ENCODE data around the gene PSMC5. TPM values are rescaled to one million over a fixed set of nuclear protein-coding genes. Genes with fewer than 3 reads are reported as not detected.

Gene PSMC5
- total and polyA plus RNA-seq, 2 experiments from 2014 or later: 93.1 to 199 TPM

DNA sequence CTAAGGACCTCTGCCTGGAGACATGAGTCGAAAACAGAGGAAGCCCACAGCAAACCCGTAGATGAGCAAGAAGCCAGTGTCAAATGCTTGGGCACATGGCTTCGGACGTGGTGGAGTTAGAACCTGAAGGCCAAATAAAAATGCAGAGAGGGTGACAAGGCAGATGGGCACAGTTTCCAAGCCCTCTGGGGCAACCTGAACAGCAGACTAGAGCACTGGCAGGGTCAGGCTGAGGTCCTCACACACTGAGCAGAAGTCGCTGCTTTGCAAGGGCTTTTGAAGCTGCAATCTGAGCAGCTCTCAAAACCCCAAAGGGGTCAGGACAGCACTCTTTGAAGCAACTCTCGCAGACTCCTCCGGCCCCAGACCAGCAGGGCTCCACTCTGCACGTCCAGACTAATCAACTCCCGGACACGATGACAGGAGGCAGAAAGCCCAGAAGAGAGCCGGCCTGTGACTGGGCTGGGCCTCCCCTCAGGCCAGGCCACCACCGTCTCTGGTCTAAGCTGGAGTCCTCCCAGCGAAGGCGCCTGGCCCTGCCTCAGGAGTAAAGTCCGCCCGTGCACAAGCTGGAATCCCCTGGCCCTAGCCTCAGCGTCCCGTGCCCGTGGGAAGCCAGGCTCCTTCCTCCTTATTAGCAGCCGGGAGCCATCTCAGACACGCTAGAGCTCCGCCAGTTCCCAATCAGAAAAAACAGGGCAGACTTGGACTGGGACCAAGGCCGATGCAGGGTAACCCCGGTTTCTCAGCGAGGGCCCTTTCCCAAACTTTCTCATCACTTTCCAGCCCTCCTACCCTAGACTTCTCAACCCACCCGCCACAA is 14.3 kb downstream of the PSMC5 start:
- H3K36me3 ChIP-seq (ENCODE audit: insufficient read depth): no peaks in the 10 kb centered on the region
- Mint-ChIP-seq H3K27me3 (ENCODE audit: insufficient read depth, low read depth, poor library complexity) (peaks cover 17% of the 10 kb centered on the region), H3K4me1 (peaks cover 39% of the 10 kb centered on the region), H3K36me3 (ENCODE audit: low read depth) (peaks cover 7% of the 10 kb centered on the region; the same call in 2 of the 3 replicates), H3K27ac (peak overlapping the region; percentile 93), H3K9me3 (no peaks in the 10 kb centered on the region), H3K4me3 (peak overlapping the region; percentile 97)
- ATAC-seq (peak; percentile 4), DNase-seq (ENCODE audit: low spot score) (peak; percentile 39)
- peak overlapping the region; percentile 94 for H3K4me3 ChIP-seq
- H3K4me2 ChIP-seq: peak overlapping the region; percentile 97
- TF ChIP-seq EZH2 (IDR thresholded peaks at IDR 0.05; ENCODE audit: low read depth, unreplicated experiment) (no peak), STAT1 (IDR thresholded peaks at IDR 0.05; ENCODE audit: unreplicated experiment) (no peak), EZH2phosphoT487 (IDR thresholded peaks at IDR 0.05; ENCODE audit: unreplicated experiment) (no peak), CREB1 (CRISPR knock-in tag; IDR thresholded peaks at IDR 0.05; ENCODE audit: low read depth) (no peak)
- 0 out of 2 replicates have a peak, but pooled peaks cover 8% of the 10 kb centered on the region for H3F3A ChIP-seq (replicated peaks; ENCODE audit: low read depth)
- 0 out of 2 replicates have a peak overlapping the region, but pooled peaks have one; percentile 66 for H3K27ac ChIP-seq (ENCODE audit: low read depth)
- H2AFZ ChIP-seq: peak overlapping the region; percentile 80; the same call in 1 of the 2 replicates
- H3K4me1 ChIP-seq (ENCODE audit: insufficient read depth): peaks cover 28% of the 10 kb centered on the region
- no peaks in the 10 kb centered on the region for H3K9me2 ChIP-seq (ENCODE audit: insufficient read depth)
- peaks cover 19% of the 10 kb centered on the region for H3K27me3 ChIP-seq (ENCODE audit: insufficient read depth)
- H3K79me2 ChIP-seq (replicated peaks; ENCODE audit: insufficient read depth): peaks cover 44% of the 10 kb centered on the region
- peaks cover 7% of the 10 kb centered on the region; the same call in 1 of the 2 replicates for H4K20me1 ChIP-seq (replicated peaks; ENCODE audit: insufficient read depth)

DNA sequence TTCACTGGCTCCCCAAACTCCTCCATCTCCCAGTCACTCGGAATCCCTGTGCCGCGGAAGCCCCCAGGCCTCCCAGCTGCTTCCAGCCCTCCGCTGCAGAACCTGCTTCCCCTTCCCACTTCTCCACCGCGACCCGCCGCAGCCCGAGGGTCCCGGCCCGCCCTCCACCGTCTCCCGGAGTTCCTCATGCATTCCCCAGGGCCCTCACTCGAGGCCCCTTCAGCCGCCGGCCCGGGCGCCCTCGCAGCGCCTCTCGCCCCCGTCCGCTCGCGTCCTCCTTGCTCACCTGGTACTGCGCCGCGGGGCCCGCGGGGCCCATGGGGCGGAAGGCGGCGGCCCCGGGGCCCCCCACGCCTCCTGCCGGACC is 14.9 kb downstream of the PSMC5 start:
- peak overlapping the region; percentile 97 for H3K4me3 Mint-ChIP-seq
- Histone ChIP-seq H3K27ac (ENCODE audit: low read depth) (0 out of 2 replicates have a peak overlapping the region, but pooled peaks have one; percentile 66), H4K20me1 (replicated peaks; ENCODE audit: insufficient read depth) (peaks cover 7% of the 10 kb centered on the region; the same call in 1 of the 2 replicates), H3K36me3 (ENCODE audit: insufficient read depth) (no peaks in the 10 kb centered on the region), H3K4me1 (ENCODE audit: insufficient read depth) (peaks cover 28% of the 10 kb centered on the region), H3F3A (replicated peaks; ENCODE audit: low read depth) (0 out of 2 replicates have a peak, but pooled peaks cover 8% of the 10 kb centered on the region), H3K79me2 (replicated peaks; ENCODE audit: insufficient read depth) (peaks cover 39% of the 10 kb centered on the region), H2AFZ (peak overlapping the region; percentile 80; the same call in 1 of the 2 replicates), H3K27me3 (ENCODE audit: insufficient read depth) (peaks cover 25% of the 10 kb centered on the region), H3K4me2 (peak overlapping the region; percentile 97), H3K9me2 (ENCODE audit: insufficient read depth) (no peaks in the 10 kb centered on the region), H3K4me3 (peak overlapping the region; percentile 94)
- H3K4me1 Mint-ChIP-seq: peaks cover 37% of the 10 kb centered on the region
- H3K9me3 Mint-ChIP-seq: no peaks in the 10 kb centered on the region
- peak overlapping the region; percentile 93 for H3K27ac Mint-ChIP-seq
- DNase-seq (ENCODE audit: low spot score) (peak; percentile 62), ATAC-seq (peak; percentile 7)
- H3K27me3 Mint-ChIP-seq (ENCODE audit: insufficient read depth, low read depth, poor library complexity): peaks cover 13% of the 10 kb centered on the region
- H3K36me3 Mint-ChIP-seq (ENCODE audit: low read depth): peaks cover under 1% of the 10 kb centered on the region; the same call in 2 of the 3 replicates
- TF ChIP-seq STAT1 (IDR thresholded peaks at IDR 0.05; ENCODE audit: unreplicated experiment) (no peak), POLR2AphosphoS5 (IDR thresholded peaks at IDR 0.05; ENCODE audit: low read depth) (no peak), JUNB (IDR thresholded peaks at IDR 0.05; ENCODE audit: unreplicated experiment) (no peak), CREB1 (CRISPR knock-in tag; IDR thresholded peaks at IDR 0.05; ENCODE audit: low read depth) (no peak)
- TF ChIP-seq, protein P1, sequence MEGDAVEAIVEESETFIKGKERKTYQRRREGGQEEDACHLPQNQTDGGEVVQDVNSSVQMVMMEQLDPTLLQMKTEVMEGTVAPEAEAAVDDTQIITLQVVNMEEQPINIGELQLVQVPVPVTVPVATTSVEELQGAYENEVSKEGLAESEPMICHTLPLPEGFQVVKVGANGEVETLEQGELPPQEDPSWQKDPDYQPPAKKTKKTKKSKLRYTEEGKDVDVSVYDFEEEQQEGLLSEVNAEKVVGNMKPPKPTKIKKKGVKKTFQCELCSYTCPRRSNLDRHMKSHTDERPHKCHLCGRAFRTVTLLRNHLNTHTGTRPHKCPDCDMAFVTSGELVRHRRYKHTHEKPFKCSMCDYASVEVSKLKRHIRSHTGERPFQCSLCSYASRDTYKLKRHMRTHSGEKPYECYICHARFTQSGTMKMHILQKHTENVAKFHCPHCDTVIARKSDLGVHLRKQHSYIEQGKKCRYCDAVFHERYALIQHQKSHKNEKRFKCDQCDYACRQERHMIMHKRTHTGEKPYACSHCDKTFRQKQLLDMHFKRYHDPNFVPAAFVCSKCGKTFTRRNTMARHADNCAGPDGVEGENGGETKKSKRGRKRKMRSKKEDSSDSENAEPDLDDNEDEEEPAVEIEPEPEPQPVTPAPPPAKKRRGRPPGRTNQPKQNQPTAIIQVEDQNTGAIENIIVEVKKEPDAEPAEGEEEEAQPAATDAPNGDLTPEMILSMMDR (conservative IDR thresholded peaks at IDR 0.05; ENCODE audit: low read depth in 2 of 2): no peak
- TF ChIP-seq, protein P2, sequence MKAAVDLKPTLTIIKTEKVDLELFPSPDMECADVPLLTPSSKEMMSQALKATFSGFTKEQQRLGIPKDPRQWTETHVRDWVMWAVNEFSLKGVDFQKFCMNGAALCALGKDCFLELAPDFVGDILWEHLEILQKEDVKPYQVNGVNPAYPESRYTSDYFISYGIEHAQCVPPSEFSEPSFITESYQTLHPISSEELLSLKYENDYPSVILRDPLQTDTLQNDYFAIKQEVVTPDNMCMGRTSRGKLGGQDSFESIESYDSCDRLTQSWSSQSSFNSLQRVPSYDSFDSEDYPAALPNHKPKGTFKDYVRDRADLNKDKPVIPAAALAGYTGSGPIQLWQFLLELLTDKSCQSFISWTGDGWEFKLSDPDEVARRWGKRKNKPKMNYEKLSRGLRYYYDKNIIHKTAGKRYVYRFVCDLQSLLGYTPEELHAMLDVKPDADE (IDR thresholded peaks at IDR 0.05): no peak
- TF ChIP-seq, protein P3, sequence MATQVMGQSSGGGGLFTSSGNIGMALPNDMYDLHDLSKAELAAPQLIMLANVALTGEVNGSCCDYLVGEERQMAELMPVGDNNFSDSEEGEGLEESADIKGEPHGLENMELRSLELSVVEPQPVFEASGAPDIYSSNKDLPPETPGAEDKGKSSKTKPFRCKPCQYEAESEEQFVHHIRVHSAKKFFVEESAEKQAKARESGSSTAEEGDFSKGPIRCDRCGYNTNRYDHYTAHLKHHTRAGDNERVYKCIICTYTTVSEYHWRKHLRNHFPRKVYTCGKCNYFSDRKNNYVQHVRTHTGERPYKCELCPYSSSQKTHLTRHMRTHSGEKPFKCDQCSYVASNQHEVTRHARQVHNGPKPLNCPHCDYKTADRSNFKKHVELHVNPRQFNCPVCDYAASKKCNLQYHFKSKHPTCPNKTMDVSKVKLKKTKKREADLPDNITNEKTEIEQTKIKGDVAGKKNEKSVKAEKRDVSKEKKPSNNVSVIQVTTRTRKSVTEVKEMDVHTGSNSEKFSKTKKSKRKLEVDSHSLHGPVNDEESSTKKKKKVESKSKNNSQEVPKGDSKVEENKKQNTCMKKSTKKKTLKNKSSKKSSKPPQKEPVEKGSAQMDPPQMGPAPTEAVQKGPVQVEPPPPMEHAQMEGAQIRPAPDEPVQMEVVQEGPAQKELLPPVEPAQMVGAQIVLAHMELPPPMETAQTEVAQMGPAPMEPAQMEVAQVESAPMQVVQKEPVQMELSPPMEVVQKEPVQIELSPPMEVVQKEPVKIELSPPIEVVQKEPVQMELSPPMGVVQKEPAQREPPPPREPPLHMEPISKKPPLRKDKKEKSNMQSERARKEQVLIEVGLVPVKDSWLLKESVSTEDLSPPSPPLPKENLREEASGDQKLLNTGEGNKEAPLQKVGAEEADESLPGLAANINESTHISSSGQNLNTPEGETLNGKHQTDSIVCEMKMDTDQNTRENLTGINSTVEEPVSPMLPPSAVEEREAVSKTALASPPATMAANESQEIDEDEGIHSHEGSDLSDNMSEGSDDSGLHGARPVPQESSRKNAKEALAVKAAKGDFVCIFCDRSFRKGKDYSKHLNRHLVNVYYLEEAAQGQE (IDR thresholded peaks at IDR 0.05; ENCODE audit: unreplicated experiment): no peak
